GM03348 (cell line): ENCODE measurements around the gene PARD3B.
A peak's percentile ranks its signal among the peaks of the same experiment; 100 is the strongest.

Source experiments
- DNase-seq: peaks from one replicate; pipeline ENCODE4 v3.0.0; 2012; ENCODE audit warnings: low spot score

The PARD3B gene

DNA sequence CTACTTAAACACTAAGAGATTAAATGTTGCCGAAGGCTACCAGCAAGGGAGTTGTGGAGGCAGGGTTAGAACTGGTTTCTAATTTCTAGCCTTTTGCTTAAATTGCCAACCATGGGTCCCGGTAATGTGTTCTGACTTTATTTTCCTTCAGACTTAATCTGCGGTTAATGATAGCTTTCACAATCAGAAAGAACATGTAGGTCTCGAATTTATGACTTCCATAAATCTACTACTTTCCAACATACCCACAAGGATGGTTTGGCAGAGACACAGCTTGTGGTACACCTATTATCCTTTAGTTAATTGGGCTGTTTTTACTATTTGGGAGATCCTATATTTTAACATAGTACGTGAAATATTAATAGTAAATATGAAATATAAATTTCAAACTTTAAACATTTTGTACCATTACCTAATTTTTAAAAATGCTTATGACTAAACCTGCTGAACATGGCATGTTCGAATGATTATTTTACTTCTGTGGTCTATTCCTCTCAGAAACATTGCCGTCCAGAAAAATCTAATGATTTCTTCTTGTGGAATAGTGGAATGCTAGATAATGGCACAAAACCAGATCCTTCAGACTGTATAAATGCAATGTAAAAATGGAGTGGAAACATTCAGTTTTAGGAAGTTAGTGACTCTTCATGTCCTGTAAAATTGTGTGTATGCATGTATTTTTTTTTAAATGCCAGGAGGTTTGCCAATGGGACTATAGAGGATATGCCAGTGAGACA lies 41.3 kb downstream of the PARD3B start:
- no peak for DNase-seq

DNA sequence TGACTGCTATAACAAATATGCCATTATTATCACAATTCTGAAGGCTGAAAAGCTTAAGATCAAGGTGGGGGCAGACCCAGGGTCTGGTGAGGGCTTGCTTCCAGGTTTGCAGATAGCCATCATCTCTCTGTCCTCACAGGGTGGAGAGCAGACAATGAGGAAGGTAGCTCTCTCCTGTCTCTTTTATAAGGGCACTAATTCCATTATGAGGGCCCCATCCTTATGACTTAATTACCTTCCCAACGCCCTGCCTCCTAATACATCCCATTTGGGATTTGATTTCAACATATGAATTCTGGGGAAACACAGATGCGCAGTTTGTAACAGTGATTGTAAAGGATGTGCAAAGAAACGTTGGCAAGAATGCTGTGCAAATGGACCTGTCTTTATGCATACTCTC lies 44.8 kb downstream of the PARD3B start:
- no peak for DNase-seq

DNA sequence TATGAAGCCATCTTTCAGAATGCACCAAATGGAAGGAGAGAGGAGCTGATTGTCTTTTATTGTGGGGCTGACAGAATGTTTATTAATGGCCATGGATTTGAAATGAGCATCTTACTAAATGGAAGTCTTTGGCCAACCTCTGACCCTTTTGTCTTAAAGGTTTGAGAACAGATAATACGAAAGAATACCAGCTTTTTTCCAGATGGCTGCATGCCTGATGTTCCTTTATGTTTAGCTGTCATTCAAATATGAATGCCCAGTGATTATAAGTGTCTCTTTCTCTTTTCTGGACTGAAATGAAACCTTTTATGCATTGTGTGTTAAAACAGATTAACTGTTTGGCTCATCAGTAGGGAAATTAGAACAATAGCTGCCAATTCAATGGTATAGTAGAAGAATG lies 46.0 kb downstream of the PARD3B start:
- DNase-seq, result no peak

DNA sequence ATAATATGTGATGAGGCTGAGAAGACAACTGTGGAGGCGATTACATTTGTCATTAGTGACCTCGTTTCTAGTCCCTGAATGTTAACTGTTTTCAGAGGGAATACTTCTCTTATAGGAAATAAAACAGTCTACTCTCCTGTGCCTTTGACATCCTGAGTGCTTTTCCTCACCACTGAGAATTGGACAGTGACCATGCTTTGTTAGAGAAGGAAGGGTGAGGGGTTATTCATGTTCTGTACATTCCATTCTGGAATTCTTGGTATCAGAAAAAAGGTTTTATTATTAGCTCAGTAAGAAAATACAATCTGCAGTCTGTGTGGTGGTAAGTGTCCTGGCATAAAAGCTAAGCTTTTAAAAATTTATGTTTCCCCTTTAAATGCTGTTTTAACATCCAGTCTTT lies 58.8 kb downstream of the PARD3B start:
- DNase-seq, result peak; percentile 34

DNA sequence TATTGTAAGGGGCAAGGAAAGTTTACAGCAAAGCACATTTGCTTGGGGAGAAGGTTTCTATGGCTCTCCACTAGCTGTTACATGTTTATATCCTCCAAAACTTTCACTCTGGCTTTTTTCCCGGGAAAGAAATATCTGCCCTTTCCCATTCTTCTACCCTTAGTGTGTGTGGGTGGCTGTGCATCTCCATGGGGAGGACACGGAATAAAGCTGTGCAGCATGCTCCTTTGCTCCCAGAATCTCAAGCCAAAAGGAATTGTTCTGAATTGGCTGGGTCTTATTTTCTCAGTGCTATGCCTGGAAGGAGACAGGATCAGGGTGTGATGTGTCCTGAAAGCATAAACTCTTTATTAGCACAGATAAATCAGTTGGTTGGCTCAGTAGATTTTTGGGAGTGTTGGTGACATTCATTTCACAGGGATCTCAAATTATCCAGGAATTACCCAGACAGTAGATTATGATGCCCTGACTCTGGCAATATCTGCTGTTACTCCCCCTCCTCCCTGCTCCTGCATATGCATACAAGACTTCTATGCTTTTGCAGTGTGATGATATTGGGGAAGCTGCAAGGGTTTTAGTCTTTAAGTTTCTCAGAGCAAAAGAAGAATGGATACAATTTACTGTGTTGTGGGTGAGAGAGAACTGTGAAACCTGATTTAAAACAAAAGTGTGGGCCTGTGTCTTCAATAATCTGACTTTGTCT lies 63.1 kb downstream of the PARD3B start:
- peak; percentile 67 for DNase-seq

DNA sequence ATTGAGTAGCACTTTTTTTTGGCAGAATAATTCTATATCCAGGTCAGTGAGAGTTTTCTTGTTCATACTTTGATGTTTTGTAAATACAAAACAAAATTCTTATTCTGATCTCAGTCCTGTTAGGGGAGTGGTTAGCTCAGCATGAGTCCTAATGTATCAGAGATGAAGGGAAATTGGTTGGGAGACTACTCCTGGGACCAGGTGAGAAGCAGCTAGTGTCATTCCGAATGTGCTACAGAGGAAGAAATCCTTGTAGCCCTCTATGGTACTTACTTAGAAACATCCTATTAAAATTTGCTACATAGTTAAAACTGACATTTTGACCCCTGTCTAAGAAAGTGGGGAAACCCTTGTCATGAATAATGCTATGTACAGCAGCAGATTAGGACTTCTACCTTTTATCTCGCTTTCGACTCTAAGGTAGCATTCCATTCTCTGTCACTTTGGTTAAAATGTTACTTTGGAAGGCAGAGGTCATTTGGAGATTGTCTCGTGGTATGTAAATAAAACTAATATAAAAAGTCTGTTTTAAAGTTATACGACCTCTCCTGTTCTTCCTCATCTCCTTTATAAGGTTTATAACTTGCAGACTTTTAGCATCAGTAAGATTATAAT lies 65.8 kb downstream of the PARD3B start:
- DNase-seq, result no peak

DNA sequence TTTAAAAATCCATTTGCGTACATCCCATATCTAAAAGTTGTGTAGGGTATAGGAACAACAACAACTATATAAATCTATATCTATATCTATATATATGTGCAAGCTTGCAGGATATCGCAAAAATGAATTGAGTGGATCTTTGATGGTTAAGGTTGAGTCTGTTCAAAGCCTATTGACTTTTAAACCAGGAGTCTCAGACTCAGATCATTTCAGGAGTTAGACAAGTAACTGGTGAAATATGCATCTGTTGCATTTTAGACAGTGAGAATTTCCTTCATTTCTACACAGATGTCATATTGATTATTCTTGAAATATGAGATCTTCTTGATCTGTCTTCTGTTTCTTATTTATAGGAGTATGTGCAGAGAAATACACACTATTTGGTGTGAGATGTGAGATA lies 66.5 kb downstream of the PARD3B start:
- no peak for DNase-seq

DNA sequence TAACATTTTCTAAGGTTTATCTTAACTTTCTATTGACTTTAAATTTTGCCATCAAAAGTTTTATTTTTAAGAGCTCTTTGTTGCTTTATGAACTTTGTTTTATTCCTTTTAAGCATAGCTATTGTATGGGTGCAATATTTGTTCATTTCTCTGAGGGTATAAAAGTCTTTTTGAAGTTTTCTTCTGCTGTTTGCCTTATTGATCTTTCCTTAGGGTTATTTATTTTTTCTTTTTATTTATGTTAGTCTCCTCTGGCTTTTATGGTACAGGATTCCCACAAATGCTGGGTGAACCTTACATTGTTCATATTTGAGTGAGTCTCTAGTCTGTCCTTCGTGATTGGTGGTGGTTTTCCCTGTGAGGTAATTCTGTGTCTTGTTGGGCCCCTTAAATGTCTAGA lies 68.4 kb downstream of the PARD3B start:
- DNase-seq, result no peak

DNA sequence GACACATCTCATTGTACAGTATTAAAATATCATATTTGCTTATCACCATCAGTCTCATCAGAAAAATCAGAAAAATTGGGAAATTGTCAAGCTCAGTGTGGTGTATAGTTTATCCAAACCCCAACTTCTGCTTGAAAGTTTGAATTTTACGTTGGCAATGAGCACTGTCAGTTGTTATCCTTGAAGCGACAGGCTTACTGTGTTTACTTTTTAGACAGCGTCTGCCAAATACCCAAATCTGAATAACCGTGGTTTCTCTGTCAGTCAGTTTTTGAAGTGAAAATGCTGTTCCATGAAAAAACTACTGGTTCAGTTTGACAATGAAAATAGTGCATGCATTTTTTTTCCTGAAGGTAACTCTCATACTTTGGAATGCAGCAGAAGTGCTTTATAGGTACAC lies 70.2 kb downstream of the PARD3B start:
- DNase-seq, result no peak

DNA sequence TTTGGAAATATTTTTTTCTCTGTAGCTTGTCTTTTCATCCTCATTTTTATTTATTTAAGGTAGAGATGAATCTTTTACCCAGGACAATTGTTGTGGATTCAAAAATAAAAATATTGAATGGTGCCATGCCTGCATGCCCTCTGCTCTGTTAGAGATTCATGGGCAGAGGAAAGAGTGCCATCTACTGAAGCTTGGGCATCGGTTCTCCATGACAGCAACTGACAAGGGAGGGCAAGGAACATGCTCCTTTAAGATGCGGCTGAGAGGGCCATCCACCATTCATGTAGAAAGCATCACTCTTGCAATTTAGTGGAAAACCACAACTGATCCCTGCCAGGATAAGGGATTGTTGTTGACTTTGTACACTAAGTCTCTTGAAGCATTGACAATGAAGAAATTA lies 79.9 kb downstream of the PARD3B start:
- no peak for DNase-seq

DNA sequence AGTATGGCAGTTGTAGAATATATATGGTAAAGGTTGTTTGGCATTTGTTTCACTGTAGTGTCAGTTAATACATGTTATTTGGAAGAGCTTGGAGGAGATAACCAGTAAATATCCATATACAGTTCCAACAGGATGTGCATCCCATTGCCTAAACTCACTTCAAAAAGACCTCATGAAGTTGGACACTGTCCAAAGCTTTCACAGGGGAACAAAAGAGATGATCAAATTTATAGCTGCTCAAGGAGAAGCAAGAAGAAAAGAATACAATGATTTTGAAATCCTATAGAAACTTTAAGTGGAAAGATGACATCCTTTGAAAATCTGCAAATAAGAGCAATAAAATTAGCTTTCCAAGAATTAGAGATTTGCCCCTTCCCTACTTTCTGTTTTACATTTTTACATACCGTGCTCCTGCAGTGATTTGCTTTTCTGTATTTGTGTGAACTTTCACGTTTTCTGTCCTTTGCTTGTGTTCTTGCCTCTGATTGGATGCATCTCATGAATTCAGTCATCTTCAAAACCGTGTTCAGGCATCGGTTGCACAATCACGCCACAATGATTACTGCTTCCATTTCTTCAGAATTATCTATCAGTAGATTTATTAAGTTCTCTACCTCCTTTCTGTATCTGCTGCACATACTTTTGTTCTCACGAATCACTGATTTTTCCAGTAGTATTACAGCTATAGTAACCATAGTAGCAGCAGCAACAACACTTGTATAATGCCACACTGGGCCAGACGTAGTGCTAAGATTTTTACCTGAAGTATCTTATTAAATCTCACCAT lies 83.8 kb downstream of the PARD3B start:
- no peak for DNase-seq

DNA sequence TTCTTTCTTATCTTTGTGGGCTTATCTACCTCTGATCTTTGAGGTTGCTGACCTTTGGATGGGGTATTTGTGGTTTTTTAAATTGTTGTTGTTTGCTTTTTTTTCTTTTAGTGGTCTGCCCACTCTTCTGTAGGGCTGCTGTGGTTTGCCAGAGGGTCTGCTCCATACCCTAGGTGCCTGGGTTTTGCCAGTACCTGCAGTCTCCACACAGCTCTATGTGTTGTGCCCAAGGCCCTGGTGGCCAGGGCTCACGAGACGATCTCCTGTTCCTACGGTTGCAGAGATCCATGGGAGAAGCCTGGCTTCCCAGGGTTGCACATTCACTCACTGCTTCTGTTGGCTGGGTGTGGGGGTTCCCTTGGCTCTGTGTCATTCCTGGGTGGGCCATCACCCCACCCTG lies 87.1 kb downstream of the PARD3B start:
- no peak for DNase-seq

DNA sequence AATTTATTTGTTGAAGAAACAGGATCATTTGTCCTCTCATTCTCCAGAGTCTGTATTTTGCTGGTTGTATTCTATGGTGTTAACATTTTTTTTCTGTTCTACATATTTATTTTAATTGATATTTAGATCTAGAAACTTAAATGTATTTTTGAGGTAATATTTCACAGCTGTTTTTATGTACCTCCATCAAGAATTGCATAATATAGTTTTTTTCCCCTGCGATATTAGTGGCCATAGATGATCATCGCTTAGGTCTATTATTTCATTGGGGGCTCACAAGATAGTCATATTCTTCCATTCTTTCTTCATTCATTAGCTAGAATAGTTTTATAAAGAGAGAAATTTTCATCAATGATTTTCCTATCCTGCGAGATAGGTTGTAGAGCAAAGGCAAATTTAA lies 89.3 kb downstream of the PARD3B start:
- no peak for DNase-seq

DNA sequence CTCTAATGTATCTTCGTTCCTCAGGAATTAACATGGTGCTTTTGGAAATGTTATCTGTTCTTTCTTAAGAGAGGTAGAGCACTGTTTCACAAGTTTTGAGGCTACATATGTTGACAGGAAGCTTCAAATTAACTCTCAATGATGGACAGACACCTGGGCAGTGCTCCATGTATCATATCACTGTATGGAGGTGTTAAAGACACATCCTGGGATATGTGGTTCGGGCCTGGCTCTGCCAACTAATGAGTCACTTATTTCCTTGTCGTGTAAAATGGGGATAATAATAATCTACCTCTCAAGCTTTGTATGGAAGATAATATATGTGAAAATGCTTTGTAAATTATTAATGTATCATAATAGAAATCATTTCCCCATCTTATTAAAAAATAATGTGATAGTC lies 90.2 kb downstream of the PARD3B start:
- DNase-seq, result no peak

DNA sequence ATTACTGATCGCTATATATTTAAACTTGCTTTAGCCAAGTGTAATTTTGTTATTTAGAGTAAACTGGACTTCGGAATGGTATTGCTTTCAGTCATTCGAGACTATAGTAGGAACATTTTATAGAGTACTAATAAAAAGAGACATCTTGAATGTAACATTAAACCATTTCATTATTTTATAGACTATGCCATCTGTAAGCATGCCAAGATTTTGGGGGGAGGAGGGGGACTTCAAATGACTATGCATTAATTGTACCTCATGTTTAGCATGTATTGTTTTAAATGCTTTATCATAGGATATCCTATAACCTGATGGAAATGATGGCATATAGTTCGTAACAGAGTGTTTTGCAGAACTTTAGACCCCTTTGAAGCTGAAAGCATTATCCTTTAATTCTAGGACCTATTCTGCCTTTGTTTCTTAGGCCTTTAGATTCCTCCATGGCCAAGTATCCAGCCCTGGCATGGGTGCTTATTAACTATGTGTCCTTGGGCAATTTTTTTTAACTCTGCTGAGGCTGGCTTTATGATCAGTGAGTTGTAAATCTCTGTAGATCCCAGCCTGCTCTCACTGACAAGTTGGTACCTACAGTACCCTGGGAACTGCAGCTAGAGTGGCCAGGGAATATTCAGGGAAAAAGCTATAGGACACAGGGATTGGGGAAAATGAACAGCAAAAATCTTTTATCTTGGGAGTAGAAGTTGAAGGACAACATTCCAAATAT lies 93.4 kb downstream of the PARD3B start:
- no peak for DNase-seq

DNA sequence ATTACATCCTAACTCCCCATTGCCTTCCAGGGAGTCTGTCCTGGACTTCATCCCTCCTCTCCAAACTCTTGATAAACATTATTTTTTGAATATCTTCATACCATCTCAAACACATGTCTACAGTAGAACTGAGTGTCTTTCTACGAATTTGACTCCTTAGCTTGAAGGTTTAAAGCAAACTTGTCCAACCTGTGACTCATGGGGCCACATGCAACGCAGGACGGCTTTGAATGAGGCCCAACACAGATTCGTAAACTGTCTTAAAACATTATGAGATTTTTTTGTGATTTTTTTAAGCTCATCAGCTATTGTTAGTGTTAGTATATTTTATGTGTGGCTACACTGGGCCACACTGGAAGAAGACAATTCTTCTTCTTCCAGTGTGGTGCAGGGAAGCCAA lies 98.1 kb downstream of the PARD3B start:
- no peak for DNase-seq

DNA sequence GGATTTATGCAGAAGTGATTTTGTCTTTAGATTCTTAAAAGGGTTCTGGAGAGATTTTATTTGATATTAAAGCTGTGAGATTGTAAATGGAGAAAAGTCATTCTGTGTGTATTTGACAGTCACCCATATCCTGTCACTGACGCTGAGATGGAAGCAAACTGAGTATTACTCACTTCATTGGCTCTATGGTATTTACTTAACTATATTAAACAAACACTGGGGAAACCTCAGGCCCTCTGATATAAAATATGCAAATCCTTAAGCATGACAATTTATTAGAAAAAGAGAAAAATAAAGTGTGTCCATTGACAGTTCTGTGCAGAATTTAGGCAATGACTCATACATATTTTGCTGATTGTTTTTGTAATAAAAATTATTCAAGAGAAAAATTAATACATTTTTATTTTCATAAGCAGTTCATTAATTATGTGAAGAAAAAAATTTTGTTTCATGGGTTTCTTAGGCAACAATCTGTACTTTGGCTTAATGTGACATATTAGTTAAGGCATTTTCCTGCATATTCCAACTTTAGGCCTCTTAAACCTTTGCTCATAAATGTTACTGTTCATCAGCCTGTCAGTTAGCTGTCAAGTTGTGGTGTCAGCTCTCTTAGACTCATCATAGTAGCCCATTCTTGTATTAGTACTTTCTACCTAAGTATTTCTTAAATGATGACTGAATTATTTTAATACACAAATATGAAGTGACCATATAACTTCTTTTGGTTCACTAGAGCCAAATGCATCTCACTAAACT lies 99.9 kb downstream of the PARD3B start:
- peak; percentile 4 for DNase-seq

DNA sequence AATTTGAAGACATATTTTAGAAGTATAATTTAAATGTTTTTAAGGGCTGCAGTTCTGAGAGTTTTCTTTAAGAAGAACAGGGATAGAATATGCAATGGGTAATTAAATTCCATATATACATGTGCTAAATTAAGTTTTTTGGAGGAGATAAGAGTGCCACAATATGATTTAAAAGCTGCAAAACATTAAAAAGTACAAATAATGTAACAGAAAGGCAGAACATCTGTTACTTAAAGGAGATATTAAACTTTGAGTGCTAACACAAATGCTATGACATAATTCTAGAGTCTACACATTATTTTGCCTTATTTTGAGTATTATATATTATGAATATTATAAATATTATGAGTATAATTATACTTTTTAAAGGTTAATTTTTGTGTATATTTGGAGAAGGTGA lies 102.4 kb downstream of the PARD3B start:
- no peak for DNase-seq

DNA sequence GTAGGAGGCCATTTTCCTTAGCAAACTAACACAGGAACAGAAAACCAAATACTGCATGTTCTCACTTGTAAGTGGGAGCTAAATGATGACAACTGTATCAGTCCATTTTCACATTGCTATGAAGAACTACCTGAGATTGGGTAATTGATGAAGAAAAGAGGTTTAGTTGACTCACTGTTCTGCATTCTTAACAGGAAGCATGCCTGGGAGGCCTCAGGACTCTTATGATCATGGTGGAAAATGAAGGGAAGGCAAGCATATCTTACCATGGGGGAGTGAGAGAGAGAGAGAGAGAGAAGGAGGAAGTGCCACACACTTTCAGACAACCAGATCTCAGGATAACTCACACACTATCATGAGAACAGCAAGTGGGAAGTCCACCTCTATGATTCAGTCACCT lies 105.3 kb downstream of the PARD3B start:
- DNase-seq, result no peak

DNA sequence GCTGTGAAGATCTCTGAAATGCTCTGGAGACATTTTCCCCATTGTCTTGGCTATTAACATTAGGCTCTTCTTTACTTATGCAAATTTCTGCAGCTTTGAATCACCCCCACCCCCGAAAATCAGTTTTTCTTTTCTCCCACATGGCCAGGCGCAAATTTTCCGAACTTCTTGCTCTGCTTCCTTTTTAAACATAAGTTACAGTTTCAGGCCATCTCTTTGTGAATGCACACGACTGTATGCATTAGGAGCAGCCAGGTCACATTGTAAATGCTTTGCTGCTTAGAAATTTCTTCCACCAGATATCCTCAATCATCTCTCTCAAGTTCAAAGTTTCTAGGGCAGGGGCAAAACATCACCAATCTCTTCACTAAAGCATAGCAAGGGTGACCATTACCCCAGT lies 106.8 kb downstream of the PARD3B start:
- DNase-seq, result no peak

DNA sequence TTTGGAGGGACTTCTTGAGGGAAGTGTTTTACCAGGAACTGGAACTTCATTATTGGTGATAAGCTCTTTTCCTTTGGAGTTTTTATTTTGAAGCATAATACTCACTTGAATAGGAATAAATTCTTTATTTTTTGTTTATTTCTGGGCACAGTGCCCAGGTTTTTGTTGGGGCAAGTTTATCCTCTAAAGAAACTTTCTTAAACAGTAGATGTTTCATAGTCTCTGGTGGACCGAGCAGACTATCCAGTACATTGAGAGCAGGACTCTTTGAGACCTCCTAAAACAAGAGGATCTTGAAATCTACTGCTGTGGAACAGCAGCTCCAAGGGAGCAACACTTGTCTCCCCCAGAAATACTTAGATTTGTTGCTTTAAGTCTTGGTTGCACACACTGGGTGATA lies 109.4 kb downstream of the PARD3B start:
- DNase-seq, result no peak
